GM23248 (cell line): Measurements from ENCODE around the gene RASA2. TPM values are rescaled to one million over a fixed set of nuclear protein-coding genes. Genes with fewer than 3 reads are reported as not detected.
"Not testable (repeated sequence)": the region's sequence is repeated elsewhere in the genome, so short reads cannot be mapped to it uniquely, and the experiment has no call there.

ENCODE experiments used
- DNase-seq: peaks from one replicate; pipeline ENCODE4 v3.0.0-alpha.2; 2015
- H2AFZ ChIP-seq: fragments of 200-600 bp; sonication (generic); 2 replicates; pipeline ENCODE4 v1.6.1; 2016; ENCODE audit warnings: antibody characterized with exemption
- H3F3A ChIP-seq: fragments of 200-600 bp; sonication (generic); 2 replicates; pipeline ENCODE4 v1.6.1; 2016; ENCODE audit warnings: mild to moderate bottlenecking, antibody characterized with exemption, mixed run types; ENCODE audit not compliant: insufficient read depth
- H3K27ac ChIP-seq: fragments of 200-600 bp; sonication (generic); 2 replicates; pipeline ENCODE4 v1.5.1; 2016; ENCODE audit warnings: mild to moderate bottlenecking
- H3K27me3 ChIP-seq: fragments of 200-600 bp; sonication (generic); replicated peaks from 2 replicates; pipeline ENCODE4 v1.6.1; 2016; ENCODE audit warnings: mild to moderate bottlenecking; ENCODE audit not compliant: insufficient read depth
- H3K36me3 ChIP-seq: fragments of 200-600 bp; sonication (generic); 2 replicates; pipeline ENCODE4 v1.6.1; 2016; ENCODE audit warnings: low read depth, mild to moderate bottlenecking
- H3K4me1 ChIP-seq: fragments of 200-600 bp; sonication (generic); 2 replicates; pipeline ENCODE4 v1.6.1; 2016; ENCODE audit warnings: mild to moderate bottlenecking; ENCODE audit not compliant: insufficient read depth
- H3K4me2 ChIP-seq: fragments of 200-600 bp; sonication (generic); one replicate; pipeline ENCODE4 v1.6.1; 2016; ENCODE audit warnings: mild to moderate bottlenecking; ENCODE audit not compliant: unreplicated experiment
- H3K4me3 ChIP-seq: fragments of 200-600 bp; sonication (generic); 2 replicates; pipeline ENCODE4 v1.5.1; 2016; ENCODE audit warnings: mild to moderate bottlenecking
- H3K79me2 ChIP-seq: fragments of 200-600 bp; sonication (generic); 2 replicates; pipeline ENCODE4 v1.6.1; 2016; ENCODE audit warnings: mild to moderate bottlenecking; ENCODE audit not compliant: insufficient read depth
- H3K9ac ChIP-seq: fragments of 200-600 bp; sonication (generic); 2 replicates; pipeline ENCODE4 v1.6.1; 2016; ENCODE audit warnings: mild to moderate bottlenecking
- H3K9me2 ChIP-seq: fragments of 200-600 bp; sonication (generic); 2 replicates; pipeline ENCODE4 v1.6.1; 2016; ENCODE audit warnings: mixed run types, mild to moderate bottlenecking, moderate library complexity; ENCODE audit not compliant: insufficient read depth
- H3K9me3 ChIP-seq: fragments of 200-600 bp; sonication (generic); one replicate; pipeline ENCODE4 v1.6.1; 2017; ENCODE audit warnings: low read depth
- H4K20me1 ChIP-seq: fragments of 200-600 bp; sonication (generic); 2 replicates; pipeline ENCODE4 v1.6.0; 2016; ENCODE audit not compliant: insufficient read depth
- EZH2 ChIP-seq: fragments of 200-600 bp; sonication (generic); IDR thresholded peaks from 2 replicates; pipeline ENCODE4 v1.6.1; 2018; ENCODE audit warnings: antibody characterized with exemption, mild to moderate bottlenecking; ENCODE audit not compliant: insufficient read depth, poor library complexity, severe bottlenecking
- EZH2phosphoT487 ChIP-seq: fragments of 200-600 bp; sonication (generic); IDR thresholded peaks from 2 replicates; pipeline ENCODE4 v1.6.1; 2018; ENCODE audit warnings: antibody characterized with exemption, moderate library complexity, mild to moderate bottlenecking, low read depth; ENCODE audit not compliant: insufficient read depth
- WGBS, 2 experiments: methylation state at CpG; one replicate each; pipeline ENCODE4 v1.1.6; 2015 to 2017; ENCODE audit warnings: low lambda C conversion rate in 2 of 2, low coverage in 1 of 2; ENCODE audit errors: missing lambda C conversion rate in 2 of 2; 5-methylcytosine and 5-hydroxymethylcytosine counted together
- in situ Hi-C: fragments of 300-500 bp; cut with MboI; formaldehyde crosslinking; loops from 2 replicates; pipeline ENCODE4 v1.15.0; 2020
- polyA plus RNA-seq: library from polyadenylated mRNA; unstranded; fragments of >200 nt; fragmentation: Nextera tagmentation; extraction: Ambion mirVana; gene quantifications from 2 replicates; pipeline ENCODE4 v1.2.1, GENCODE V29; 2016
- total RNA-seq: library from RNA; depleted of rRNA; stranded (reverse); fragments of >200 nt; shearing (Covaris generic); gene quantifications from 2 replicates; pipeline ENCODE4 v1.2.3, GENCODE V29; 2014

The RASA2 gene
- total and polyA plus RNA-seq, 2 experiments from 2014 or later, result 16.9 to 18.8 TPM

DNA sequence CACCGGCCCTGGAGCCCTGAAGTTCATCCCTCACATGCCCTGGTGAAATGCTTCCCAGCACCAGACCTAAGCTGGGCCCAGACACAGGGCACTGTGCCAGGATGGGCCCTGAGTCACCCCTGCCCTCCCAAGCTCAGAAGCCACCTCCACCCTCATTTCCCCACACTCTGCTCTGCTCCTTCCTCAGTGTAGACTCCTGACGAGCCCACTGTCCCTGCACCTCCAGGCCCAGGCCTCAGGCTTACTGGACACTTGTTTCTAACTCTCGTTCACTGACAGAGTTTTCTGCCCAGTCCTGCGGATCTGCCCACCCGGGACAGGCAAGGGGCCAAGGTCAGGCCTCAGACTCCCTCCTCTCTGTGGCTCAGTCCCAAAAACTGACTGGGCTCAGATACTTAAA is 138.7 kb downstream of the RASA2 start:
- H4K20me1 ChIP-seq, result no peaks in the 10 kb centered on the region
- in situ Hi-C loops, result no loop called here
- no peak overlapping the region for H3K9ac ChIP-seq
- no peak overlapping the region for H3K4me2 ChIP-seq
- no peaks in the 10 kb centered on the region for H3K9me2 ChIP-seq
- H3K4me3 ChIP-seq, result no peak overlapping the region
- H3K4me1 ChIP-seq, result no peaks in the 10 kb centered on the region
- peak; percentile 65 for DNase-seq
- H2AFZ ChIP-seq, result no peak overlapping the region
- H3K9me3 ChIP-seq, result no peaks in the 10 kb centered on the region
- TF ChIP-seq EZH2phosphoT487, result no peak
- TF ChIP-seq EZH2, result no peak
- no peaks in the 10 kb centered on the region for H3K36me3 ChIP-seq
- no peaks in the 10 kb centered on the region for H3K27me3 ChIP-seq
- H3F3A ChIP-seq, result no peaks in the 10 kb centered on the region
- WGBS, 2 experiments, result 47 to 49% methylated on average over 4 to 5 of the region's 5 CpGs
- no peaks in the 10 kb centered on the region for H3K79me2 ChIP-seq
- no peak overlapping the region for H3K27ac ChIP-seq

GRCh38 chr3:141628334-141628733 is 141.5 kb downstream of the RASA2 start:
- H3K4me2 ChIP-seq, H2AFZ ChIP-seq, H3K9me3 ChIP-seq, H3K9me2 ChIP-seq, in situ Hi-C loops, H3K9ac ChIP-seq, H3K27me3 ChIP-seq, H3K36me3 ChIP-seq, H3K79me2 ChIP-seq, DNase-seq, H3K4me3 ChIP-seq, H3K4me1 ChIP-seq, H4K20me1 ChIP-seq, H3K27ac ChIP-seq, H3F3A ChIP-seq: not testable (repeated sequence)
- 59 to 60% methylated on average over 6 of the region's 6 CpGs for WGBS, 2 experiments

- H3K79me2 ChIP-seq, H3K27me3 ChIP-seq, H3K9me2 ChIP-seq, H3K9me3 ChIP-seq, DNase-seq, H3F3A ChIP-seq, H3K4me3 ChIP-seq, H3K27ac ChIP-seq, H3K36me3 ChIP-seq, H2AFZ ChIP-seq, H3K4me2 ChIP-seq, H3K9ac ChIP-seq, in situ Hi-C loops, H3K4me1 ChIP-seq, H4K20me1 ChIP-seq: not testable (repeated sequence)
- 89 to 91% methylated on average over 7 of the region's 7 CpGs for WGBS, 2 experiments
These were observed 142.1 kb downstream of the RASA2 start for GRCh38 chr3:141628868-141629441.

GRCh38 chr3:141629976-141630375 is 143.1 kb downstream of the RASA2 start:
- Histone ChIP-seq H3K79me2 (no peaks in the 10 kb centered on the region), H3K4me2 (no peak overlapping the region), H2AFZ (no peak overlapping the region), H3K9me3 (no peaks in the 10 kb centered on the region), H3K9ac (no peak overlapping the region), H3K27me3 (no peaks in the 10 kb centered on the region), H3K36me3 (no peaks in the 10 kb centered on the region), H3F3A (no peaks in the 10 kb centered on the region), H4K20me1 (no peaks in the 10 kb centered on the region), H3K9me2 (no peaks in the 10 kb centered on the region), H3K4me3 (no peak overlapping the region), H3K4me1 (no peaks in the 10 kb centered on the region), H3K27ac (no peak overlapping the region)
- WGBS, 2 experiments, result 43% methylated on average over 9 of the region's 9 CpGs
- no peak for DNase-seq
- in situ Hi-C loops, result no loop called here
- TF ChIP-seq EZH2phosphoT487, result no peak
- no peak for TF ChIP-seq EZH2

GRCh38 chr3:141632779-141633374 is 146.1 kb downstream of the RASA2 start:
- no peak overlapping the region for H3K4me2 ChIP-seq
- no peaks in the 10 kb centered on the region for H3K4me1 ChIP-seq
- no peak overlapping the region for H3K27ac ChIP-seq
- TF ChIP-seq EZH2 (no peak), EZH2phosphoT487 (no peak)
- H3K4me3 ChIP-seq, result no peak overlapping the region
- no peaks in the 10 kb centered on the region for H3K9me2 ChIP-seq
- WGBS, 2 experiments, result 47 to 61% methylated on average over 4 of the region's 4 CpGs
- in situ Hi-C loops, result no loop called here
- H3K27me3 ChIP-seq, result no peaks in the 10 kb centered on the region
- no peaks in the 10 kb centered on the region for H3K9me3 ChIP-seq
- no peaks in the 10 kb centered on the region for H3K36me3 ChIP-seq
- no peak overlapping the region for H2AFZ ChIP-seq
- no peaks in the 10 kb centered on the region for H3K79me2 ChIP-seq
- no peaks in the 10 kb centered on the region for H4K20me1 ChIP-seq
- no peak overlapping the region for H3K9ac ChIP-seq
- DNase-seq, result no peak
- H3F3A ChIP-seq, result no peaks in the 10 kb centered on the region
